Measurements from ENCODE around the gene SLC24A3.
"Not testable (repeated sequence)": the region's sequence is repeated elsewhere in the genome, so short reads cannot be mapped to it uniquely, and the experiment has no call there.

The SLC24A3 gene

GRCh38 chr20:19746396-19746795 lies 534.0 kb downstream of the SLC24A3 start:
- DNase-seq (ENCODE audit: low spot score), result no peak

- DNase-seq (ENCODE audit: low spot score), result no peak
These were observed 535.5 kb downstream of the SLC24A3 start for GRCh38 chr20:19747903-19748302.

- no peak for DNase-seq (ENCODE audit: low spot score)
These were observed 536.2 kb downstream of the SLC24A3 start for GRCh38 chr20:19748681-19749080.

- DNase-seq (ENCODE audit: low spot score), result no peak
These were observed 537.2 kb downstream of the SLC24A3 start for GRCh38 chr20:19749618-19750071.

GRCh38 chr20:19750101-19750606 lies 537.7 kb downstream of the SLC24A3 start:
- no peak for DNase-seq (ENCODE audit: low spot score)

GRCh38 chr20:19750907-19751636 lies 538.6 kb downstream of the SLC24A3 start:
- DNase-seq (ENCODE audit: low spot score), result no peak

- not testable (repeated sequence) for DNase-seq (ENCODE audit: low spot score)
These were observed 541.8 kb downstream of the SLC24A3 start for GRCh38 chr20:19754201-19754600.

GRCh38 chr20:19756761-19757486 lies 544.5 kb downstream of the SLC24A3 start:
- no peak for DNase-seq (ENCODE audit: low spot score)

- no peak for DNase-seq (ENCODE audit: low spot score)
These were observed 545.2 kb downstream of the SLC24A3 start for GRCh38 chr20:19757487-19758132.

GRCh38 chr20:19758133-19758500 lies 545.7 kb downstream of the SLC24A3 start, which contains the start of gene RIN2:
TSS of gene RIN2 (plus strand) at chr20:19758258. CDS start at chr20:19889602, 131,344 bp downstream.
- DNase-seq (ENCODE audit: low spot score), result no peak

GRCh38 chr20:19758501-19759331 lies 546.3 kb downstream of the SLC24A3 start:
- no peak for DNase-seq (ENCODE audit: low spot score)

GRCh38 chr20:19760371-19760721 lies 547.9 kb downstream of the SLC24A3 start:
- no peak for DNase-seq (ENCODE audit: low spot score)

- DNase-seq (ENCODE audit: low spot score), result no peak
These were observed 548.9 kb downstream of the SLC24A3 start for GRCh38 chr20:19761326-19761725.

- DNase-seq (ENCODE audit: low spot score), result no peak
These were observed 549.4 kb downstream of the SLC24A3 start for GRCh38 chr20:19761841-19762240.

GRCh38 chr20:19764207-19764606 lies 551.8 kb downstream of the SLC24A3 start:
- no peak for DNase-seq (ENCODE audit: low spot score)

GRCh38 chr20:19765266-19765665 lies 552.8 kb downstream of the SLC24A3 start:
- DNase-seq (ENCODE audit: low spot score), result no peak

GRCh38 chr20:19765913-19766312 lies 553.5 kb downstream of the SLC24A3 start:
- no peak for DNase-seq (ENCODE audit: low spot score)

GRCh38 chr20:19767070-19767469 lies 554.6 kb downstream of the SLC24A3 start:
- DNase-seq (ENCODE audit: low spot score), result no peak

GRCh38 chr20:19768325-19768842 lies 555.9 kb downstream of the SLC24A3 start:
- no peak for DNase-seq (ENCODE audit: low spot score)

GRCh38 chr20:19769507-19769906 lies 557.1 kb downstream of the SLC24A3 start:
- no peak for DNase-seq (ENCODE audit: low spot score)

GRCh38 chr20:19770375-19770774 lies 557.9 kb downstream of the SLC24A3 start:
- no peak for DNase-seq (ENCODE audit: low spot score)

- DNase-seq (ENCODE audit: low spot score), result no peak
These were observed 558.6 kb downstream of the SLC24A3 start for GRCh38 chr20:19771031-19771430.

All from NAMALWA (cell line).